ENCODE measurements around the gene HUNK. TPM values are rescaled to one million over a fixed set of nuclear protein-coding genes. Genes with fewer than 3 reads are reported as not detected.

Gene HUNK
- total and polyA plus RNA-seq, 2 experiments from 2014 or later: 6.7 to 9.2 TPM

DNA sequence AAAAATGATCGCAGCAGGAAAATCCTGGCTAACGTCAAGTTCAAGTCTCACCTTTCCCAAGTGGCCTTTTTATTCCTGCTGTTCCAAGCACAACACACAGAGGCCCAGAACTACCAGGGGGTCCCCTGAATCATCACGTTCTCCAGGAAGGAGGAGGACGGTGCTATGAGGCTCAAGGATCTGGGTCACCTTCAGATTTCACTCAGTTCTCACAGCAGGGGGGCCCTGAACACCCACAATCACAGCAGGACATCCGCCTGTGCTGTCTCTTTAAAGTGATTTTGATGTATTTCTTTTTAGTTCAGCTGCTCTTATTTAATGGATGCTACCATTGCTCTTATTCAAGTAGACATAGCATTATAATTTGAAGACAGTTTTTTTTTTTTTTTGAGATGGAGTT, 173.4 kb downstream of the HUNK start:
- no peak for DNase-seq (ENCODE audit: low read depth in 1 of 2, low spot score in 1 of 2)
- H3K36me3 ChIP-seq: no peaks in the 10 kb centered on the region
- TF ChIP-seq, protein P1, sequence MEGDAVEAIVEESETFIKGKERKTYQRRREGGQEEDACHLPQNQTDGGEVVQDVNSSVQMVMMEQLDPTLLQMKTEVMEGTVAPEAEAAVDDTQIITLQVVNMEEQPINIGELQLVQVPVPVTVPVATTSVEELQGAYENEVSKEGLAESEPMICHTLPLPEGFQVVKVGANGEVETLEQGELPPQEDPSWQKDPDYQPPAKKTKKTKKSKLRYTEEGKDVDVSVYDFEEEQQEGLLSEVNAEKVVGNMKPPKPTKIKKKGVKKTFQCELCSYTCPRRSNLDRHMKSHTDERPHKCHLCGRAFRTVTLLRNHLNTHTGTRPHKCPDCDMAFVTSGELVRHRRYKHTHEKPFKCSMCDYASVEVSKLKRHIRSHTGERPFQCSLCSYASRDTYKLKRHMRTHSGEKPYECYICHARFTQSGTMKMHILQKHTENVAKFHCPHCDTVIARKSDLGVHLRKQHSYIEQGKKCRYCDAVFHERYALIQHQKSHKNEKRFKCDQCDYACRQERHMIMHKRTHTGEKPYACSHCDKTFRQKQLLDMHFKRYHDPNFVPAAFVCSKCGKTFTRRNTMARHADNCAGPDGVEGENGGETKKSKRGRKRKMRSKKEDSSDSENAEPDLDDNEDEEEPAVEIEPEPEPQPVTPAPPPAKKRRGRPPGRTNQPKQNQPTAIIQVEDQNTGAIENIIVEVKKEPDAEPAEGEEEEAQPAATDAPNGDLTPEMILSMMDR (IDR thresholded peaks at IDR 0.05; ENCODE audit: low read depth, low read length): no peak

DNA sequence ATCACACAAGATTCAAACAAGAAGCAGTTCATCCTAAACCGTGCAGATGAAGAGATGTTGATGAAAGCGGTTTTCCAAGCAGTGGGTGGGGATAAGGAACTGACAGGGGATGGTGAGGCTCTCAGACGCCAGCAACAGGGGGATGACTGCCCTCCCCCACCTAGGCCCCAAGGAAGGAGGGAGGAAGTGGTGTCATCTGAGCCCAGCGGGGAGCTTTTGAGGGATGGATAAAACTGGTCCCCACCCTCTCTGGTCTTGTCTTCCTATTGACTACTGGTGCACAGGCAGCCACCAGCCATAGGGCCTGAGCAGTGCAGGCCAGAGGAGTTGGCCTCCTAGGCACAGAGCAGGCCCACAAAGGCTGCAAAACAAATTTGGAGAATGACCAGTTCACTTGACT, 175.5 kb downstream of the HUNK start:
- Histone ChIP-seq H3K27me3 (no peaks in the 10 kb centered on the region), H3K36me3 (no peaks in the 10 kb centered on the region), H3K27ac (no peak overlapping the region), H3K4me1 (ENCODE audit: low read depth) (peaks cover 10% of the 10 kb centered on the region), H3K4me3 (no peak overlapping the region), H3K9me3 (ENCODE audit: low read depth) (no peaks in the 10 kb centered on the region)
- TF ChIP-seq, protein P1 (IDR thresholded peaks at IDR 0.05; ENCODE audit: low read depth, low read length): no peak
- DNase-seq (ENCODE audit: low read depth in 1 of 2, low spot score in 1 of 2): no peak

More for the DNA sequence above, 173.4 kb downstream of the HUNK start:
- no peaks in the 10 kb centered on the region for H3K9me3 ChIP-seq (ENCODE audit: low read depth)
- no peak overlapping the region for H3K27ac ChIP-seq
- H3K27me3 ChIP-seq: no peaks in the 10 kb centered on the region
- peaks cover 10% of the 10 kb centered on the region for H3K4me1 ChIP-seq (ENCODE audit: low read depth)
- H3K4me3 ChIP-seq: no peak overlapping the region

Other genes with a start within 250 kb of the HUNK start
- 242 and 344 TPM in 2 replicates for gene SOD1, start 213.3 kb upstream of the HUNK start, total RNA-seq
- 463 and 469 TPM in 2 replicates for gene SOD1, start 213.3 kb upstream of the HUNK start, polyA plus RNA-seq
- 8.2 and 16.0 TPM in 2 replicates for gene SCAF4, start 140.9 kb upstream of the HUNK start, total RNA-seq
- 28.6 and 40.9 TPM in 2 replicates for gene SCAF4, start 140.9 kb upstream of the HUNK start, polyA plus RNA-seq

All from cardiac muscle cell (in vitro differentiated cells and primary cell).